Measurements from ENCODE around the gene CNTNAP2.

CNTNAP2 gene

DNA sequence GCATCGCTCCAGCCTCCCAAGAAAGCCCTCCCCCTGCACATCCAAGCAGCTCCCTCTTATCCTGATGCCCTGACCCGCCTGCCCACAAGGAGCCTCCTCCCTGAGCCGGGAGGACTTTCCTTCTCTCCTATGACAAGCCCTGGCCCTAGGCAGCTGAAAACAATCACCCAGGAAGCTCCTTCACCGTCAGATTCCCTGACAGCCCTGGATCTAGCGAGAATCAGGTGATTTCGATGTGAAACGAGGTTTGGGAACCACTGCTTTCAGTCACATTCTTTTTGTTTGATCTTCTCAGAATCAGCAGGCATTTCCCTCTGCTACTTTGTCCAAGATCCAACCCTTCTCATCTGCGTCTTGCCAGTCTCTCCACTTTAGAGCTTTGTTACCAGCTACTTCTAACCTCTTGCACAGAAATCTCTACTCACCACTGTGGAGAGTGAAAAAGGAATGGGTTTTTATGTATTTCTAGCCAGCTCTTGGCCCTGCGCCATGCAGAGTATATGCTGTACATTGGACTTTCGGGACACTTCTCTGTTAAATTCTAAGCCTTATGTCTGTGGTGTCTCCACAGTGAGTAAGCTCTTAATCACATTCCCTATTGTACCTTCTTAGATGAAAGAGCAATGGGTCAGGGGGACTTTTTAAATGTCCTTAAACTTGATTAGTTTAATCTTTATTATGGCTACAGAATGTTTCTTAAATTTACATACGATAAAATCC lies 2220.8 kb downstream of the CNTNAP2 start:
- DNase-seq: no peak

- no peak for DNase-seq
These were observed 2221.6 kb downstream of the CNTNAP2 start for GRCh38 chr7:148337995-148338747.

- DNase-seq: no peak
These were observed 2224.1 kb downstream of the CNTNAP2 start for GRCh38 chr7:148340438-148341280.

DNA sequence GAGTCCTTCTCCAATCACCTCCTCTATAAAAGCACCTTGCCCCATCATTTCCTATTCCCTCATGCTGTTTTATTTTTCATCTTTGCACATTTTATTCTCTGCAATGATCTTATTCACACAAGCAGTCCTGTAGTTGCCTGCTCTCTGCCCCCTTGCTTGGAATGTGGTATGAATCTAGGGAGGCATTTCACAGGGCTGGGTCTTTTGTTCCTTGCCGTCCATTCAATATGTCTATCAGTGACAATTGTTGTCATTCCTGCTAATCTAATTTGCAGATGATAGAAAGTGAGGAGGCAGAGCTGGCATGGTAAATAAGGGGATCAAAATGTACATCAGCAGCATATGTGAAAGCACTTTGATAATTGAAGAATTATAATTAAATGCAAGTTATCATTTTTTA lies 2227.8 kb downstream of the CNTNAP2 start:
- DNase-seq: no peak

DNA sequence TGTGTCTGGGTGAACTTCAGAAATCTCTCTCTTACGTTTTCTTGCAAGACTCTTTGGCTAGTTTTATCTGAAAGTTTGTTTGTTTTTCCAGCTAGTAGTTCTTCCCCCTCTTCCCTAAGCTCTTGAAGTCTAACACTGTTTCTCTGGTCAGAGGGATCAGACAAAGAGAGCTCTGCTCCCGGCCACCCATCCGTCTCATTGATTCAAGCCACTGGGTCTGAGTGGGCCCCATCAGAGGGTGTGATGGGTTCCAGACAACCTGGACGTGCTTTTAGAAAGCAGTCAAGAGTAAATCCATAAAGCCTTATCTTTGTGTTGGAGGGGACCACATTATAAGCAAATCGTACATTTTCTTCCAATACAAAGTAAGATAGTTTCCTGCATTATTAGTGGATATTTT lies 2231.4 kb downstream of the CNTNAP2 start:
- no peak for DNase-seq

DNA sequence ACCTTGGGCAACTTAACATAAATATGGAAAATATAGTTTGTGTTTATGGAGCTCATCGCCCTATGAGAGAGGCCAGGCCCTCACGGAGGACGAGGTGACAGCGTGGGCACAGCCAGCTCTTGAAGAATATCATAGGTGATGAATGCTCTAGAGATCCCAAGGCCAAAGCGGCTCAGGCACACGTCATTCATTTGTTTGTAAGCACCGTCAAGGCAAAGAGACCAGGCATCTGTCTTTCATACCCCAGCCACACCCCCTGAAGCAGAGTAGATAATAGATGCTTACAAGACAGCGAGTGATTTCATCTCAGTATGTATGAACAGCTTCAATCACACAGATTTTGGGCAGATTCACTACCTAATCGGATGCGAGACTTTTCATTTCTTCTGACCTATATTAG lies 2231.9 kb downstream of the CNTNAP2 start:
- no peak for DNase-seq

DNA sequence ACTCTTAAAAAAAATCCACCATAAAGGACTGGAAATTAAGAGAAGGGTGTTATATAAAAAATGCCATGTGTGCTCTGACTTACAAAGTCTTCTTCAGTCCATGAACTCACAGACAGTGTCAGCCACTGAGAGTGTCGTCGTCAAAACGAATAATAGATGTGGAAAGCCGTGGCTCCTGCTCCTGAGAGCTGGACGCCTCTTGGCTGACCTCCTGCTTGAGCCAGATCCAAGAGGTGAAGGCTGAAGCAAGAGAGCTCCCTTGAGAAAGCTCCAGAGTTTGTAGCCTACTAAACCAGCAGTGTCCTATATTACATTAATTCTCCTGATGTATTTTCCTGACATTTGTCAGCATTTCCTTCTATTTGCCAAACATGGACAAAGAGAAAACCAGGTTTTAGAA lies 2239.7 kb downstream of the CNTNAP2 start:
- no peak for DNase-seq

- DNase-seq: no peak
These were observed 2245.9 kb downstream of the CNTNAP2 start for GRCh38 chr7:148362541-148362940.

GRCh38 chr7:148367731-148368475 lies 2251.3 kb downstream of the CNTNAP2 start:
- DNase-seq: no peak

DNA sequence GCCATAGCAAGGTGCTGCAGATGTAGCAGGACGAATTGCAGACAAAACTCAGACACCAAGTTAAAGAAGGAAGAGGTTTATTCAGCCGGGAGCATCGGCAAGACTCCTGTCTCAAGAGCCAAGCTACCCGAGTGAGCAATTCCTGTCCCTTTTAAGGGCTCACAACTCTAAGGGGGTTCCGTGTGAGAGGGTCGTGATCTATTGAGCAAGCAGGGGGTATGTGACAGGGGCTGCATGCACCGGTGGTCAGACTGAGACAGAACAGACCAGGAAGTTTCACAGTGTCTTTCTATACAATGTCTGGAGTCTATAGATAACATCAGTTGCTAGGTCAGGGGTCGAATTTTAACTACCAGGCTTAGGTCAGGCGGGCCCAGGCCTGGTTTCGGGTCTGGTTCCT lies 2252.0 kb downstream of the CNTNAP2 start:
- DNase-seq: no peak

DNA sequence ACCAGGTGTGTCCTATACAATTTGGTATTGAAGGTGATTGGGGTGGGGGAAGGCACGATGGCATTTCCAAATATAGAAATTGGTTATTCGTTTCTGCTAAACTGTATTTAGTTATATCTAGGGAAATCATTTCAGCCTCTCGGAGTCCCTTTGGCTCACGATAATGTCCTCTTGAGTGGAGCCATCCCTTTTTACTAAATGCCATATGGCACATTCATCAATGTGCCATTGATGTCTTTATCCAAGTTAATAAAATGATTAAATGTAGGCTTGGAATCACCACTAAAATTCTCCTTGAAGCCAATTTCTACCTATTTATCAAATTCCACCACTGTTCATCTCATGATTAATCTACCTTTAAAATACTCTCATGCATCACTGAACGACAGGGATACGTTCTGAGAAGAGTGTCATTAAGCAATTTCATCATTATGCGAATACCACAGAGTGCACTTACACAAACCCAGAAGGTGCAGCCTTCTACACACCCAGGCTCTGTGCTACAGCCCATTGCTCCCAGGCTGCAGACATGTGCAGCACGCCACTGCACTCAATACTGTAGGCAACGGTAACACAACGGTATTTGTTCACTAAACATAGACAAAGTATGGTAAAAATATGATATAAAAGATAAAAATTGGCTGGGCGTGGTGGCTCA lies 2254.8 kb downstream of the CNTNAP2 start:
- no peak for DNase-seq

- no peak for DNase-seq
These were observed 2258.0 kb downstream of the CNTNAP2 start for GRCh38 chr7:148374396-148375259.

- no peak for DNase-seq
These were observed 2263.1 kb downstream of the CNTNAP2 start for GRCh38 chr7:148379677-148380076.

DNA sequence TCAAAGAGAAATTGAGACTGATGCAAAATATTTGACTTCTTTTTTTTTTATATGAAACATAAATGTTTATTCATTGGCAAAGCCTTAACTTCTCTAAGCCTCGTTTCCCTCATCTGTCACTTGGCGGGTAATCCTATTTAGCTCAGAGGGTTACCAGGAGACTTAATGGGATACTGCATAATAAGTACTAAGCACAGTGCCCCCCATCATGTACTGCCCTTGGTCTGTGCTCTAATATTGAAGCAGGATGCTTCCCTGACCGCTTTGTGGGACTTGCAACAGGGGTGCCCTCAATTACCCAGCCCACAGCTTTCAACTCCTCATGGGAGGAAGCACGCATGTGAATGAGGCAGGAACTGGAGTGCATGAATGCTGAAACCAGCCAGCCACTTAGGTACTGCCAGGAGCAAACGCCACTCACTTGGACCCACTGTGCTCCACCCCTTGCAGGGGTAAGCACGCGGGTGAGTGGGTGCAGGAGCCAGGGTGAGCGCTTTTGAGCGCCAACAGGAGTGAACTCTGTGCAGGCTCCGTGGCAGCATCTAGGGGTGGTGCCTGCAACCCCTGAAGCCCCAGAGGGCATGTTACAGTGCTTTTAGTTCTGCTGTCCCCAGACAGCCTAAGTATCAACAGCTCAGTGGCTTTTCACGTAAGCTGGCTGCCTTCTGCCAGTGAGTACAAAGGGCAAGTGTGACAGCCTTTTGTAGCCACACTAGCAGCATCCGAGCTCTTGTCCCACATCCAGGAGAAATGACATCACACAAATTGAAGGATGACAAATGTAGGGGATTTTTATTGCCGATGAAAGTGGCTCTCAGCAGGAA lies 2264.2 kb downstream of the CNTNAP2 start:
- DNase-seq: no peak

DNA sequence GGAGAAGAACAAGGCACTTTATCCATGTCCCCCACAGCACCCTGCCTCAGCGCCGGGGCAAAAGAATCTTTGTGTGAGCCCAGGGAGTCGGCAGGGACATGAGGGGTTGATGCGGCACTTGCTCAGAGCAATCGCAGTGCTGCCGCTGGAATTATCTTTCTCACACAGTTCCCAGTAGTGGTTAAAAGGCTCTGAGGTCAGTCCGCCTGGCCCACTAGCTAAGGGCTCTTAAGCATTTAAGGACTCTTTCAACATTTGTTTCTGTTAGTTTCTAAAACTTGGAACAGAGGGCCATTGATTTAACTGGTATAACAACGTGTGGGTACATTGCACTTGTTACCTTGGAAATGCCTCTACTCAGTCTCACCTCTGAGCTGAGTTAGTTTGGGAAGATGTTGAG lies 2266.0 kb downstream of the CNTNAP2 start:
- DNase-seq: no peak

- no peak for DNase-seq
These were observed 2267.1 kb downstream of the CNTNAP2 start for GRCh38 chr7:148383651-148384050.

- no peak for DNase-seq
These were observed 2268.5 kb downstream of the CNTNAP2 start for GRCh38 chr7:148385009-148385682.

- no peak for DNase-seq
These were observed 2273.8 kb downstream of the CNTNAP2 start for GRCh38 chr7:148390381-148390780.

- no peak for DNase-seq
These were observed 2275.0 kb downstream of the CNTNAP2 start for GRCh38 chr7:148391591-148391990.

- no peak for DNase-seq
These were observed 2278.0 kb downstream of the CNTNAP2 start for GRCh38 chr7:148394582-148394981.

Data from effector CD8-positive, alpha-beta T cell (primary cell).